ENCODE results near the gene AFF3. TPM values are rescaled to one million over a fixed set of nuclear protein-coding genes. Genes with fewer than 3 reads are reported as not detected.

Gene AFF3
- total and polyA plus RNA-seq, 2 of the 8 experiments (the other 6 are each of a cell fraction or from before 2014, with no cell fraction given) = 0.27 to 3.0 TPM

- Histone ChIP-seq H4K20me1 (replicated peaks in 1 of 2; ENCODE audit: control insufficient read depth in 1 of 2, insufficient read depth in 2 of 2, low read length in 2 of 2) (no peaks in the 10 kb centered on the region), H3K23me2 (ENCODE audit: low read depth, low read length) (no peaks in the 10 kb centered on the region), H4K5ac (ENCODE audit: insufficient read length, low read depth, low read length) (no peak overlapping the region), H3K27me3 (replicated peaks in 1 of 4; ENCODE audit: control insufficient read depth in 3 of 4, extremely low read depth in 1 of 4, insufficient read depth in 3 of 4, low read length in 3 of 4) (no peaks in the 10 kb centered on the region), H3K79me1 (ENCODE audit: low read depth, low read length) (no peaks in the 10 kb centered on the region), H4K8ac (ENCODE audit: extremely low read depth, insufficient read depth, low read length) (no peak overlapping the region), H3K56ac (replicated peaks; ENCODE audit: insufficient read length, low read depth, low read length) (no peak overlapping the region), H2BK5ac (ENCODE audit: low read depth, low read length) (no peak overlapping the region), H2BK12ac (ENCODE audit: low read depth, low read length) (no peak overlapping the region), H3K9me3 (ENCODE audit: insufficient read depth in 2 of 2, low read depth in 1 of 2, low read length in 1 of 2) (no peaks in the 10 kb centered on the region), H3K36me3 (ENCODE audit: control insufficient read depth in 2 of 4, insufficient read depth in 4 of 4, low read length in 3 of 4) (no peaks in the 10 kb centered on the region), H3K27ac (ENCODE audit: low read depth, low read length) (no peak overlapping the region), H3K4me3 (ENCODE audit: extremely low read depth in 1 of 4, insufficient read depth in 2 of 4, low read depth in 3 of 4, low read length in 4 of 4) (no peak overlapping the region), H3K4me2 (ENCODE audit: insufficient read depth in 1 of 2, low read depth in 2 of 2, low read length in 2 of 2) (no peak overlapping the region), H4K91ac (replicated peaks; ENCODE audit: insufficient read length, low read length) (no peak overlapping the region), H2AFZ (ENCODE audit: low read length) (no peak overlapping the region), H3K14ac (ENCODE audit: insufficient read length) (no peak overlapping the region), H3K4ac (replicated peaks; ENCODE audit: insufficient read length, low read depth, low read length) (no peak overlapping the region), H3K9ac (replicated peaks in 1 of 4; ENCODE audit: extremely low read depth in 1 of 4, low read depth in 3 of 4, low read length in 3 of 4) (no peak overlapping the region), H2BK120ac (replicated peaks; ENCODE audit: low read depth, low read length) (no peak overlapping the region), H3K79me2 (ENCODE audit: control insufficient read depth in 1 of 2, insufficient read depth in 2 of 2, low read length in 2 of 2) (no peaks in the 10 kb centered on the region), H3K18ac (ENCODE audit: extremely low read depth, low read length) (no peak overlapping the region), H2BK20ac (ENCODE audit: low read length) (no peak overlapping the region), H2BK15ac (ENCODE audit: low read length) (no peak overlapping the region), H3K23ac (ENCODE audit: insufficient read length) (no peak overlapping the region), H3K4me1 (replicated peaks in 1 of 4; ENCODE audit: control insufficient read depth in 3 of 4, insufficient read depth in 4 of 4, low read length in 3 of 4) (peaks cover 0 to 13% (median 2%) of the 10 kb centered on the region in 4 experiments; a peak in 2 of 7 replicates), H2AK5ac (ENCODE audit: low read depth, low read length) (no peak overlapping the region)
- FAIRE-seq (no peak), DNase-seq (ENCODE audit: low read depth in 1 of 2, low spot score in 2 of 2) (no peak)
- TF ChIP-seq CEBPB (IDR thresholded peaks at IDR 0.05; ENCODE audit: low read depth, low read length) = no peak
- no peak for TF ChIP-seq JUND (IDR thresholded peaks at IDR 0.05; ENCODE audit: low read length)
- no peak for TF ChIP-seq NRF1 (IDR thresholded peaks at IDR 0.05; ENCODE audit: low read depth, low read length)
- no peak for TF ChIP-seq E2F6 (IDR thresholded peaks at IDR 0.05)
- TF ChIP-seq BRCA1 (IDR thresholded peaks at IDR 0.05; ENCODE audit: low read depth, low read length) = no peak
- no peak for TF ChIP-seq CHD2 (IDR thresholded peaks at IDR 0.05; ENCODE audit: low read length)
- no peak for TF ChIP-seq YY1 (IDR thresholded peaks at IDR 0.05; ENCODE audit: low read depth, low read length)
- TF ChIP-seq TCF12 (IDR thresholded peaks at IDR 0.05; ENCODE audit: low read depth, low read length) = no peak
- TF ChIP-seq RAD21 (IDR thresholded peaks at IDR 0.05 in 1 of 2, conservative IDR thresholded peaks at IDR 0.05 in 1 of 2; ENCODE audit: low read depth in 2 of 2, low read length in 2 of 2) = no peak
- TF ChIP-seq NANOG (IDR thresholded peaks at IDR 0.05; ENCODE audit: insufficient read depth, low read depth, low read length, poor library complexity, severe bottlenecking) = no peak
- no peak for TF ChIP-seq TBP (IDR thresholded peaks at IDR 0.05; ENCODE audit: low read depth, low read length)
- TF ChIP-seq RXRA (IDR thresholded peaks at IDR 0.05; ENCODE audit: insufficient read depth, low read depth, low read length) = no peak
- TF ChIP-seq POU5F1 (IDR thresholded peaks at IDR 0.05; ENCODE audit: low read depth, low read length) = no peak
- POLR2A ChIA-PET (ENCODE audit: partially characterized antibody) = no interaction called here
- CTCF ChIA-PET (ENCODE audit: partially characterized antibody) = interaction anchor here (1.0 kb wide), 1 partner anchor 249 kb away, joined by 3 read pairs; no protein-coding TSS in a partner anchor
Observed at GRCh38 chr2:99825630-99826029, 316.8 kb downstream of the AFF3 start.
